ENCODE results near the gene ARHGAP12.

DNA sequence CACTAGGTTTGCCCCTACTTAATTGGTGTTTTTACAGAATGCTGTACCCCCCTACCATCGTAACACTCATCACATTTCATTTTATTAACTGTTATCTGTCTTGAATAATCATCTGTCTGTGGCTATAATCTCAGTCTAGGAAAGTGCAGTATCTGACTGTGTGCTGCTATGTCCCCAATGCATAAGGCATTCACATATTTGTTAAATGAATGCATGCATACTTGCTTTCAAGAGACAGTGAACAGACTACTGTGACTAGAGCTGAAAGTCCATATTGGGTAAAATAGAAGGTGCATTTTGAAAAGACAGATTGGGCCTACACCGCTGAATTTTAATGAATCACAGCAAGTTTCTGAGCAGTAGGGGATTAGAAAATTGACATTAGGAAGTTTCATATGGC lies 112.3 kb downstream of the ARHGAP12 start:
- no peak for TF ChIP-seq POLR2AphosphoS5 (IDR thresholded peaks at IDR 0.05)
- TF ChIP-seq, protein P1, sequence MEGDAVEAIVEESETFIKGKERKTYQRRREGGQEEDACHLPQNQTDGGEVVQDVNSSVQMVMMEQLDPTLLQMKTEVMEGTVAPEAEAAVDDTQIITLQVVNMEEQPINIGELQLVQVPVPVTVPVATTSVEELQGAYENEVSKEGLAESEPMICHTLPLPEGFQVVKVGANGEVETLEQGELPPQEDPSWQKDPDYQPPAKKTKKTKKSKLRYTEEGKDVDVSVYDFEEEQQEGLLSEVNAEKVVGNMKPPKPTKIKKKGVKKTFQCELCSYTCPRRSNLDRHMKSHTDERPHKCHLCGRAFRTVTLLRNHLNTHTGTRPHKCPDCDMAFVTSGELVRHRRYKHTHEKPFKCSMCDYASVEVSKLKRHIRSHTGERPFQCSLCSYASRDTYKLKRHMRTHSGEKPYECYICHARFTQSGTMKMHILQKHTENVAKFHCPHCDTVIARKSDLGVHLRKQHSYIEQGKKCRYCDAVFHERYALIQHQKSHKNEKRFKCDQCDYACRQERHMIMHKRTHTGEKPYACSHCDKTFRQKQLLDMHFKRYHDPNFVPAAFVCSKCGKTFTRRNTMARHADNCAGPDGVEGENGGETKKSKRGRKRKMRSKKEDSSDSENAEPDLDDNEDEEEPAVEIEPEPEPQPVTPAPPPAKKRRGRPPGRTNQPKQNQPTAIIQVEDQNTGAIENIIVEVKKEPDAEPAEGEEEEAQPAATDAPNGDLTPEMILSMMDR (IDR thresholded peaks at IDR 0.05) = no peak

Data from prostate gland (tissue), 2 donors.